Activated naive CD8-positive, alpha-beta T cell treated with anti-CD3 and anti-CD28 coated beads, Interleukin-2, amount 10 ng/mL, durations not matched to agents 7 days and 5 days (primary cell): ENCODE data around the gene AXL. TPM values are rescaled to one million over a fixed set of nuclear protein-coding genes. Genes with fewer than 3 reads are reported as not detected.
"Not testable (repeated sequence)": the region's sequence is repeated elsewhere in the genome, so short reads cannot be mapped to it uniquely, and the experiment has no call there.

Source experiments
- ATAC-seq: fragments of 150-1000 bp; cut with Tn5 transposase; one replicate; pipeline ENCODE4 v1.10.0; 2021; ENCODE audit warnings: low read depth, moderate library complexity
- POLR2A ChIA-PET: fragments of 350-600 bp; sonication (Branson Sonifier 250); formaldehyde crosslinking; loops from one replicate; lab custom pipeline; 2021; ENCODE audit warnings: antibody characterized with exemption; lab: Charles Lee
- DNase-seq: peaks from one replicate; pipeline ENCODE4 v3.0.0; 2021
- H3K27ac Mint-ChIP-seq: one replicate; pipeline ENCODE4 v1.8.0; 2022; ENCODE audit warnings: mild to moderate bottlenecking, mixed read lengths
- H3K27me3 Mint-ChIP-seq: one replicate; pipeline ENCODE4 v1.8.0; 2022; ENCODE audit warnings: mild to moderate bottlenecking, moderate library complexity, mixed read lengths
- H3K36me3 Mint-ChIP-seq: one replicate; pipeline ENCODE4 v1.8.0; 2021; ENCODE audit warnings: mild to moderate bottlenecking, mixed read lengths
- H3K4me1 Mint-ChIP-seq: one replicate; pipeline ENCODE4 v1.8.0; 2021; ENCODE audit warnings: mixed read lengths
- H3K4me3 Mint-ChIP-seq: one replicate; pipeline ENCODE4 v1.8.0; 2022; ENCODE audit warnings: mild to moderate bottlenecking, moderate library complexity, mixed read lengths
- H3K9me3 Mint-ChIP-seq: one replicate; pipeline ENCODE4 v1.8.0; 2021; ENCODE audit warnings: mixed read lengths
- total RNA-seq, 2 experiments: library from RNA; stranded (reverse); gene quantifications; one replicate each; pipeline ENCODE4 v1.2.3, GENCODE V29; 2021

Gene AXL
- total RNA-seq, 2 experiments from 2014 or later, result 0.11 to 0.17 TPM

DNA sequence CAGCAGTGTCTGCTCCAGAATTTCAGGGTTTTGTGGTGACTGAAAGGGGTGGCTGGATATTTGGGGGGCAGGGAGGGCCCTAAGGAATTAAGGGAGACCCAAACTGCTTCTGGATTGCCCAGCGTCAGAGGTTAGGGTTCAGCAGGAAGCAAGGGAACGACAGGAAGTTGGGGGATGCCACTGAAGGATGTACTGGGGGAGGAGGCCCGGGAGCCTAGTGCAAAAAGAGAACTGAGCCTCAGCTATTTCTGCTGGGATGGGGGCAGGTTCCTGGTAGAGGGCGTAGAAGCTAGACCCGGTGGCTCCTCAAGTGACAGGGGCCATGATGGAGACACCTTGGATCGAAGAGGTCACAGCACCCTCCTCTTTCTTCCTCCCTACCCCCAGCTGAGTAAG lies 24.9 kb upstream of the AXL start:
- Mint-ChIP-seq H3K27ac (no peak overlapping the region), H3K9me3 (no peaks in the 10 kb centered on the region), H3K27me3 (peaks cover 38% of the 10 kb centered on the region), H3K4me3 (peak overlapping the region; percentile 66), H3K36me3 (no peaks in the 10 kb centered on the region), H3K4me1 (peaks cover 13% of the 10 kb centered on the region)
- POLR2A ChIA-PET, result interaction anchor here (0.5 kb wide), 1 partner anchor 68 kb away, joined by 3 read pairs; no protein-coding TSS in a partner anchor
- ATAC-seq, result no peak
- DNase-seq, result no peak

DNA sequence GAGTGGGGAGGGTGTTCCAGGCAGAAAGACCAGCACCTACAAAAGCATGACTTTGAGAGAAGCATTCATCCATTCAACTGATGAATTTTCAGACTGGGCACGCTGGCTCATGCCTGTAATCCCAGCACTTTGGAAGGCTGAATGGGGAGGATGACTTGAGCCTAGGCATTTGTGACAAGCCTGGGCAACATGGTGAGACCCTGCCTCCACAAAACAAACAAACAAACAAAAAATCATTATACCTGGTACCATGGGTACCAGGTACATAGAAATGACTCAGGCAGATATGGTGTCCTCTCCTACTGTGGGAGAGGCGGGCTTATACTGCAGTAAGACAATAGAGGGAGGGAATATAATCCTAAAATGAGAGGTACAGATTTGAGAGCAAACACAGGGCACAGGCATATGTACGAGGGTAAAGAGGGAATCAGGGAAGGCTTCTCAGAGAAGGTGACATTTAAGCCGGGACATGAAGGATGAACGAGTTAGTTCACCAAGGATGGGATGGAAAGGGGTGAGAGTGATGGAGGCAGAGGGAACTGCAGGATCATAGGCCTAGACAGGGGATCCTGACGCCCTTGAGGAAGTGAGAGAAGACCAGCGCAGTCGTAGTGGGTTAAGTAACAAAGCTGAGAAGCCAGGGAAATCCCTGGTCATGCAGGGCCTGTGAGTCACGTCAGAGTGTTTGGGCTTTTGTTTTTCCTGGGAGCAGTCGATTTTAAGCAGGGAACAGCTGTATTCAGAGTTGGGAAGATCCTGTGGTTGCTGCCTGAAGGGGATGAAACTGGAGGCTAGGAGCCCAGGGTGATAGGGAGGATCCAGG lies 23.1 kb upstream of the AXL start:
- no peak for ATAC-seq
- POLR2A ChIA-PET, result no interaction called here

DNA sequence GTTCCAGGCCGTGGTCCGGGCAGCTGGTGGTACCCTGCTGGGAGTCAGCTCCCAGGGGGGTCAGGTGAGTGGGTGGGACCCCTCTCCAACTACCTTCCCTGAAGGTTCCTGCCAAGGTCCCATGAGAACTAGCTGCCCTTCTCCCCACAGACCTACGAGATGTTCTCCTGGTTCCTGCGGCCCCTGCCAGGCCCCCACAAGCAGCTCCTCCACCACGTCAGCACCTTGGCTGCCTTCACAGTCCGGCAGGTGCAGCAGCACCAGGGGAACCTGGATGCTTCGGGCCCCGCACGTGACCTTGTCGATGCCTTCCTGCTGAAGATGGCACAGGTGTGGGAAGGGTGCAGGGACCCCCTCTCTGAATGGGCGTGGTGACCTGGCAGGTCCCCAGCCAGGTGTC lies 20.5 kb upstream of the AXL start:
- Mint-ChIP-seq H3K27me3 (peaks cover 11% of the 10 kb centered on the region), H3K27ac (no peak overlapping the region), H3K4me3 (no peak overlapping the region), H3K9me3 (no peaks in the 10 kb centered on the region), H3K36me3 (no peaks in the 10 kb centered on the region), H3K4me1 (peaks cover 8% of the 10 kb centered on the region)
- no peak for DNase-seq
- no peak for ATAC-seq
- POLR2A ChIA-PET, result no interaction called here

More for the DNA sequence above, 23.1 kb upstream of the AXL start:
- no peak overlapping the region for H3K4me3 Mint-ChIP-seq
- H3K4me1 Mint-ChIP-seq, result peaks cover 13% of the 10 kb centered on the region
- DNase-seq, result no peak
- H3K27me3 Mint-ChIP-seq, result peaks cover 29% of the 10 kb centered on the region
- no peak overlapping the region for H3K27ac Mint-ChIP-seq
- no peaks in the 10 kb centered on the region for H3K36me3 Mint-ChIP-seq
- H3K9me3 Mint-ChIP-seq, result no peaks in the 10 kb centered on the region

DNA sequence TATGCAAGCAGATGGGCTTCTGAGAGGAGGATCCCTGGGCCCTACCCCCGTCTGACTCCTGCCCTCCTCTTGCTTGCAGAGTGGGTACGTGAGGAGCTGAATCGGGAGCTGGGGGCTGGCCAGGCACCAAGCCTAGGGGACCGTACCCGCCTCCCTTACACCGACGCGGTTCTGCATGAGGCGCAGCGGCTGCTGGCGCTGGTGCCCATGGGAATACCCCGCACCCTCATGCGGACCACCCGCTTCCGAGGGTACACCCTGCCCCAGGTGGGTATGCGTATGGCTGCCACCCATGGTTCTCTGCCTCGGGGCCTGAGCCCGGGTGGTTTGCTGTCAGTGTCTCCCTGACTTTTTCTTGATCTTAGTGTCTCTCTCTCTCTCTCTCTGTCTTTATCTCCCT lies 15.7 kb upstream of the AXL start:
- peaks cover 3% of the 10 kb centered on the region for H3K27me3 Mint-ChIP-seq
- ATAC-seq, result no peak
- no peak overlapping the region for H3K4me3 Mint-ChIP-seq
- H3K4me1 Mint-ChIP-seq, result peaks cover 3% of the 10 kb centered on the region
- POLR2A ChIA-PET, result interaction anchor here (2.1 kb wide), 1 partner anchor 60 kb away, joined by 21 read pairs; the partner anchor contains the start of gene HNRNPUL1
- H3K27ac Mint-ChIP-seq, result no peak overlapping the region
- H3K9me3 Mint-ChIP-seq, result no peaks in the 10 kb centered on the region
- DNase-seq, result no peak
- H3K36me3 Mint-ChIP-seq, result no peaks in the 10 kb centered on the region

DNA sequence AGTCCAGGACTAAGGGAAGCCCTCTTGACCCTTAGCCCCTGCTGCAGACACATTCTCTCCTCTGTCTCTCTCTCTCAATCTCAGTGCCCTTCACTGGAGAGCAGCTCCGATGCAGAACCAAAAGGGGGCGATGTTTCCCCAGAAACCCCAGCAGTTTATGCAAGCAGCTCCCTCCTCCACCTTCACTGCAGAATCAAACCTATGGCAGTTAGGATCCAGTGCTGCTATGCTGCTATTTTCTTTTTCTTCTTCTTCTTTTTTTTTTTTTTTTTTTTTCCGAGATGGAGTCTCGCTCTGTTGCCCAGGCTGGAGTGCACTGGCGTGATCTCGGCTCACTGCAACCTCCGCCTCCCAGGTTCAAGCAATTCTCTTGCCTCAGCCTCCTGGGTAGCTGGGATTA lies 14.7 kb upstream of the AXL start:
- H3K27ac Mint-ChIP-seq, H3K9me3 Mint-ChIP-seq, H3K36me3 Mint-ChIP-seq, H3K4me3 Mint-ChIP-seq, H3K27me3 Mint-ChIP-seq, H3K4me1 Mint-ChIP-seq: not testable (repeated sequence)
- ATAC-seq, result peak; percentile 97
- POLR2A ChIA-PET, result interaction anchor here (0.7 to 2.1 kb wide), 13 partner anchors 22 to 1749 kb away, joined by 3 to 21 read pairs (median 3); partner anchors contain the start of gene HNRNPUL1
- DNase-seq, result peak; percentile 69

DNA sequence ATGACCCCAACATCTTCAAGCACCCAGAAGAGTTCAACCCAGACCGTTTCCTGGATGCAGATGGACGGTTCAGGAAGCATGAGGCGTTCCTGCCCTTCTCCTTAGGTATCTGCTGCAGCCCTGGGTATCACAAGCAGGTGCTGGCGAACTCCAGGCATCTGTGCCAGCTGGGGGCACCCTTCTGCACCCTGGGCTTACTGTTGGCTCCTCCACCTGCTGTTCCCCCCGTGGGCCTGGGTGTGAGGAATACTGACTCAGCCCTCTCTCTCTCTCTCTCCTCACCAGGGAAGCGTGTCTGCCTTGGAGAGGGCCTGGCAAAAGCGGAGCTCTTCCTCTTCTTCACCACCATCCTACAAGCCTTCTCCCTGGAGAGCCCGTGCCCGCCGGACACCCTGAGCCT lies 13.0 kb upstream of the AXL start:
- Mint-ChIP-seq H3K27me3 (no peaks in the 10 kb centered on the region), H3K36me3 (no peaks in the 10 kb centered on the region), H3K9me3 (no peaks in the 10 kb centered on the region), H3K27ac (no peak overlapping the region), H3K4me3 (no peak overlapping the region), H3K4me1 (peaks cover 3% of the 10 kb centered on the region)
- DNase-seq, result no peak
- no peak for ATAC-seq
- POLR2A ChIA-PET, result no interaction called here

DNA sequence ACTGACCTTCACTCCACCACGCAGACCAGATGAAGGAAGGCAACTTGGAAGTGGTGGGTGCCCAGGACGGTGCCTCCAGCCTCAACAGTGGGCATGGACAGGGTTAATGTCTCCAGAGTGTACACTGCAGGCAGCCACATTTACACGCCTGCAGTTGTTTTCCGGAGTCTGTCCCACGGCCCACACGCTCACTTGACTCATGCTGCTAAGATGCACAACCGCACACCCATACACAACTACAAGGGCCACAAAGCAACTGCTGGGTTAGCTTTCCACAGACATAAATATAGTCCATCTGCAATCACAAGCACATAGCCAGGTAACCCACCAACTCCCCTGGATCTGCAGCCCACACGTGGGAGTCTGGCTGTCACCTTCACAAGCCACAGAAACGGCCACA lies 12.6 kb upstream of the AXL start:
- H3K9me3 Mint-ChIP-seq, result no peaks in the 10 kb centered on the region
- ATAC-seq (no peak), DNase-seq (no peak)
- POLR2A ChIA-PET, result no interaction called here
- H3K4me3 Mint-ChIP-seq, result no peak overlapping the region
- H3K4me1 Mint-ChIP-seq, result peaks cover 3% of the 10 kb centered on the region
- H3K36me3 Mint-ChIP-seq, result no peaks in the 10 kb centered on the region
- no peak overlapping the region for H3K27ac Mint-ChIP-seq
- H3K27me3 Mint-ChIP-seq, result no peaks in the 10 kb centered on the region

GRCh38 chr19:41206926-41207750 lies 11.9 kb upstream of the AXL start:
- ATAC-seq, result no peak
- no peaks in the 10 kb centered on the region for H3K36me3 Mint-ChIP-seq
- H3K4me3 Mint-ChIP-seq, result no peak overlapping the region
- no peaks in the 10 kb centered on the region for H3K9me3 Mint-ChIP-seq
- H3K27me3 Mint-ChIP-seq, result no peaks in the 10 kb centered on the region
- H3K4me1 Mint-ChIP-seq, result peaks cover 3% of the 10 kb centered on the region
- DNase-seq, result no peak
- POLR2A ChIA-PET, result no interaction called here
- no peak overlapping the region for H3K27ac Mint-ChIP-seq

GRCh38 chr19:41214161-41214560 lies 4.9 kb upstream of the AXL start:
- Mint-ChIP-seq H3K27me3 (peaks cover 18% of the 10 kb centered on the region), H3K27ac (no peak overlapping the region), H3K4me1 (peaks cover 1% of the 10 kb centered on the region), H3K9me3 (no peaks in the 10 kb centered on the region), H3K36me3 (no peaks in the 10 kb centered on the region), H3K4me3 (no peak overlapping the region)
- ATAC-seq (no peak), DNase-seq (no peak)
- POLR2A ChIA-PET, result no interaction called here

GRCh38 chr19:41217741-41218140 lies 1.3 kb upstream of the AXL start:
- Mint-ChIP-seq H3K27me3 (peaks cover 43% of the 10 kb centered on the region), H3K27ac (no peak overlapping the region), H3K9me3 (no peaks in the 10 kb centered on the region), H3K4me1 (peaks cover 4% of the 10 kb centered on the region), H3K36me3 (no peaks in the 10 kb centered on the region), H3K4me3 (no peak overlapping the region)
- no peak for ATAC-seq
- POLR2A ChIA-PET, result interaction anchor here (0.6 kb wide), 1 partner anchor 80 kb away, joined by 3 read pairs; no protein-coding TSS in a partner anchor
- DNase-seq, result no peak

DNA sequence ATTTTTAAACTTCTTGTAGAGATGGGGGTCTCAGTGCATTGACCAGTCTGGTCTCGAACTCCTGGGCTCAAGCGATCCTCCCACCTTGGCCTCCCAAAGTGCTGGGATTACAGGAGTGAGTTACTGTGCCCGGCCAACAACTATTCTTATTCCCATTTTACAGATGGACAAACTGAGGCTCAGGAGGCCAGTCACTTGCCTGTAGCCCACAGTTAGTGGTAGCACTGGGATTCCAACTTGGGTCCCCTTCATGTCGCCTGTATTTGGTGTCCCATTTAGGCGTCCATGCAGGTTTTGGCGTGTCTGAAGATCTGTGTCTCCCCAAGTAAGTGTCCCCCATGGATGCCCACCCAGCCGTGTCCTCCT lies 791 bp upstream of the AXL start:
- Mint-ChIP-seq H3K36me3 (no peaks in the 10 kb centered on the region), H3K4me1 (peaks cover 4% of the 10 kb centered on the region), H3K27ac (no peak overlapping the region), H3K4me3 (no peak overlapping the region), H3K9me3 (no peaks in the 10 kb centered on the region), H3K27me3 (peaks cover 44% of the 10 kb centered on the region)
- no peak for DNase-seq
- POLR2A ChIA-PET, result no interaction called here
- ATAC-seq, result no peak

GRCh38 chr19:41219924-41220567 lies 1.0 kb downstream of the AXL start:
- Mint-ChIP-seq H3K4me3 (no peak overlapping the region), H3K27me3 (peaks cover 47% of the 10 kb centered on the region), H3K36me3 (no peaks in the 10 kb centered on the region), H3K4me1 (peaks cover 6% of the 10 kb centered on the region), H3K9me3 (no peaks in the 10 kb centered on the region), H3K27ac (no peak overlapping the region)
- POLR2A ChIA-PET, result no interaction called here
- no peak for DNase-seq
- no peak for ATAC-seq

GRCh38 chr19:41220811-41221210 lies 1.8 kb downstream of the AXL start:
- POLR2A ChIA-PET, result no interaction called here
- Mint-ChIP-seq H3K9me3 (no peaks in the 10 kb centered on the region), H3K4me1 (peaks cover 11% of the 10 kb centered on the region), H3K27ac (no peak overlapping the region), H3K36me3 (no peaks in the 10 kb centered on the region), H3K27me3 (peaks cover 54% of the 10 kb centered on the region), H3K4me3 (no peak overlapping the region)
- ATAC-seq (no peak), DNase-seq (no peak)
